Dendritic cell treated with granulocyte-macrophage colony-stimulating factor and Interleukin-4, amounts not matched to agents 40 ng/mL and 50 ng/mL, for 4 days (primary cell): ENCODE data around the gene SHISA9.

Source experiments
- H3K27ac Mint-ChIP-seq: one replicate; pipeline ENCODE4 v1.8.0; 2022; ENCODE audit warnings: mild to moderate bottlenecking, mixed read lengths
- H3K27me3 Mint-ChIP-seq: one replicate; pipeline ENCODE4 v1.8.0; 2022; ENCODE audit warnings: mild to moderate bottlenecking, mixed read lengths
- H3K36me3 Mint-ChIP-seq: one replicate; pipeline ENCODE4 v1.8.0; 2022; ENCODE audit warnings: low read depth, mixed read lengths
- H3K4me1 Mint-ChIP-seq: one replicate; pipeline ENCODE4 v1.8.0; 2022; ENCODE audit warnings: low read depth, mixed read lengths
- H3K4me3 Mint-ChIP-seq: one replicate; pipeline ENCODE4 v1.8.0; 2022; ENCODE audit warnings: mild to moderate bottlenecking, moderate library complexity, mixed read lengths
- H3K9me3 Mint-ChIP-seq: one replicate; pipeline ENCODE4 v1.8.0; 2022; ENCODE audit warnings: mixed read lengths
- intact Hi-C: fragments of 100-400 bp; cut with micrococcal nuclease; formaldehyde crosslinking; loops from one replicate; pipeline ENCODE4 v1.15.0; 2022

Gene SHISA9

GRCh38 chr16:13269905-13270528 lies 368.6 kb downstream of the SHISA9 start:
- Mint-ChIP-seq H3K4me3 (no peak overlapping the region), H3K27me3 (peaks cover 2% of the 10 kb centered on the region), H3K4me1 (no peaks in the 10 kb centered on the region), H3K27ac (no peak overlapping the region), H3K36me3 (no peaks in the 10 kb centered on the region), H3K9me3 (peaks cover 8% of the 10 kb centered on the region)
- intact Hi-C loops: no loop called here

- H3K4me1 Mint-ChIP-seq: no peaks in the 10 kb centered on the region
- H3K4me3 Mint-ChIP-seq: no peak overlapping the region
- peaks cover 3% of the 10 kb centered on the region for H3K9me3 Mint-ChIP-seq
- intact Hi-C loops: no loop called here
- no peaks in the 10 kb centered on the region for H3K36me3 Mint-ChIP-seq
- peaks cover 2% of the 10 kb centered on the region for H3K27me3 Mint-ChIP-seq
- H3K27ac Mint-ChIP-seq: no peak overlapping the region
These were observed 369.2 kb downstream of the SHISA9 start for GRCh38 chr16:13270602-13271001.

- Mint-ChIP-seq H3K36me3 (no peaks in the 10 kb centered on the region), H3K27me3 (no peaks in the 10 kb centered on the region), H3K27ac (no peak overlapping the region), H3K4me1 (no peaks in the 10 kb centered on the region), H3K9me3 (peaks cover 17% of the 10 kb centered on the region), H3K4me3 (no peak overlapping the region)
- intact Hi-C loops: no loop called here
These were observed 388.1 kb downstream of the SHISA9 start for GRCh38 chr16:13289515-13289914.
